Esophagus squamous epithelium (tissue), 5 donors: ENCODE results near the gene SLC39A7. TPM values are rescaled to one million over a fixed set of nuclear protein-coding genes. Genes with fewer than 3 reads are reported as not detected.

ENCODE experiments used
- DNase-seq: peaks from one replicate; lab custom pipeline; 2025; lab: John Stamatoyannopoulos, UW
- H3K27ac ChIP-seq, 4 donors: fragments of 200-600 bp; sonication (generic); one replicate each; pipeline ENCODE4 v1.5.1; 2016 to 2019; ENCODE audit warnings: mild to moderate bottlenecking in 1 of 4
- H3K27me3 ChIP-seq, 4 donors: fragments of 200-600 bp; sonication (generic); 1 replicate in 3 of 4; 2 replicates in 1 of 4; pipeline versions ENCODE4 v1.5.1 to v1.6.0; 2017 to 2021; ENCODE audit warnings: antibody characterized with exemption in 1 of 4
- H3K36me3 ChIP-seq, 3 donors: fragments of 200-600 bp; sonication (generic); one replicate each; pipeline ENCODE4 v1.5.1; 2016 to 2019
- H3K4me1 ChIP-seq, 3 donors: fragments of 200-600 bp; sonication (generic); one replicate each; pipeline ENCODE4 v1.5.1; 2017 to 2019
- H3K4me3 ChIP-seq, 4 donors: fragments of 200-600 bp; sonication (generic); 1 replicate in 3 of 4; 2 replicates in 1 of 4; pipeline ENCODE4 v1.5.1; 2016 to 2019; ENCODE audit warnings: mild to moderate bottlenecking in 2 of 4, moderate library complexity in 1 of 4
- H3K9me3 ChIP-seq, 3 donors: fragments of 200-600 bp; sonication (generic); one replicate each; pipeline ENCODE4 v1.5.1; 2016 to 2019
- CTCF ChIP-seq, 6 experiments: fragments of 450-650 bp in 4 of 6; fragments of 200-600 bp in 2 of 6; sonication (generic) in 2 of 6; IDR thresholded peaks; one replicate each; pipeline ENCODE4 v1.5.1; 2016 to 2019; ENCODE audit warnings: antibody characterized with exemption in 6 of 6, mild to moderate bottlenecking in 4 of 6, moderate library complexity in 4 of 6
- POLR2A ChIP-seq, 4 donors: fragments of 450-650 bp; IDR thresholded peaks; one replicate each; pipeline ENCODE4 v1.6.1; 2017; ENCODE audit warnings: antibody characterized with exemption in 4 of 4, mild to moderate bottlenecking in 4 of 4, moderate library complexity in 3 of 4
- WGBS, 2 donors: methylation state at CpG; one replicate each; pipeline ENCODE4 v1.1.5; 2018; 5-methylcytosine and 5-hydroxymethylcytosine counted together
- intact Hi-C: fragments of 100-400 bp; cut with DNase I; formaldehyde crosslinking; loops from one replicate; pipeline ENCODE4 v1.15.0; 2022
- total RNA-seq, 4 donors: library from RNA; depleted of rRNA; stranded (reverse); fragments of >200 nt; gene quantifications; one replicate each; pipeline ENCODE4 v1.1.0, GENCODE V29; 2016
- donor health status: DM: yes; HTN: yes; CAD: no.

Gene SLC39A7
- total RNA-seq, 4 donors from 2014 or later, result 43.1 to 72.4 (median 62.4) TPM

DNA sequence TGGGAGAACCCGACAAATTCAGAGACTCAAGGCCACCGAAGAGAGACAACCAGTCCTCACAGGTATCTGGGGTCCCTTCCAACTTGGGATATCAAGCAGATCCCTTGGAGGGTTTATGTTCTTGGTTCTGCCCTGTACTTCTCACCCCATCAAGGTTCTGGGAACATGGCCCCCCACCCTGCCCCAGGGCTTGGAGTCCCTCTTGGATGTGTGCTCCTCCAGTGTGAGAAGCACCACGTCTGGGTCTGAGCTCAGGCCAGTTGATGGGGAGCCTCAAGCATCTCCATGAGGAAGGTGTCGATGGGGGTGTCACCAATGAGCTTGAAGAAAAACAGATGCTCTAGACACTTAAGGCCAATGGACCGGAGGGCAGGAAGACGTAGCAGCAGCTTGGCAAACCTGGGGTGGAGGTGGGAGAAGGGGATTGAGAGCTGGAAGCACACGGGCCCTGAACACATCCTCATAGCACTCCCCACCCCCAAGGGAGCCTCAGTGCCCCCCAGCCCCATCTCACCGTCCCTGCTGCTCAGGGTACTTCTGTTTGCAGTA is 6.2 kb upstream of the SLC39A7 start:
- intact Hi-C loops, result no loop called here
- Histone ChIP-seq H3K27ac (no peak overlapping the region), H3K27me3 (peaks cover 0 to 34% (median 6%) of the 10 kb centered on the region in 4 donors), H3K4me1 (peaks cover 27 to 45% (median 32%) of the 10 kb centered on the region in 3 donors), H3K36me3 (peaks cover 6 to 48% (median 32%) of the 10 kb centered on the region in 3 donors), H3K4me3 (no peak overlapping the region), H3K9me3 (no peaks in the 10 kb centered on the region)
- WGBS, 2 donors, result 75 to 79% methylated on average over 6 of the region's 8 CpGs
- no peak for DNase-seq
- TF ChIP-seq CTCF (IDR thresholded peaks at IDR 0.05), result no peak
- no peak for TF ChIP-seq POLR2A (IDR thresholded peaks at IDR 0.05)

DNA sequence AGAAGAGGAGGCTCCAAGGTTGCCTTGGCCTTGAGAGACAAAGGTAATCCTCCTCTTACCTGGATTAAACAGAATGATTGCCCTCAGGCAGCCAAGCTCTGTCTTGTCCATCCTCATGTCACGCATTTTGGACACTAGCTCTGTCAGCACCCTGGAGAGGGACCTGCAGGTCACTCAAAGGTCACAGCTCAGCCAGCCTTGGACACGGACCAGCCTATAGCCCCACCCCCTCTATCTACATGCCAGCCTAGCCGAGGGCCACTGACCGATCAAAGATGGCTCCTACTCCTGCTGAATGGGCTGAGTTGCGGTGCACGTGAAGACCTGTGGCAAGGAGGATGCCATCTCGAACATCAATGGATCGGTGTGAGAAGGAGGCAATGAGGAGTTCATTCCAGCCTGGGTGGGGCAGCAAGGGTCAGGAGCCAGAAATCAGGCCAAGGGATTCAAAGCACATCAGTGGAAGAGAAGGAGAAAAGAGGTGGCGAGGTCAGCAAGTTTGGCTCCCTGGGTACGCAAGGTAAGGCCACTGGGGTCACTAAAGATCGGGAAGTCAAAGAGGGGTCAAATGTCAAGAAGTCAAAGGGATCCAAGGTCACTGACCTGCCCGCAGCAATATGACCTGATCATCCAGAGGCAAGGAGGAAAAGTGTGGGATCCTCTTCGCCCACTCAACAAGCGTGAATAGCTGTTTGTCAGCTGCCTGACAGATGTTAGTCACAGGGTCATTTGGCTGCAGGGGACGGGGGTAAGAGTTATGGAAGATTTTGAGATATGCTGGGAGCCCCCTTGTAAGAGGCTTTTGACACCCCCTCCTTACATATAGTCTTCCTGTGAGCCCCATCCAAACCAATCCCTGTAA is 5.1 kb upstream of the SLC39A7 start:
- Histone ChIP-seq H3K4me3 (no peak overlapping the region), H3K36me3 (peaks cover 6 to 48% (median 32%) of the 10 kb centered on the region in 3 donors), H3K9me3 (no peaks in the 10 kb centered on the region), H3K27ac (no peak overlapping the region), H3K4me1 (peaks cover 30 to 50% (median 32%) of the 10 kb centered on the region in 3 donors), H3K27me3 (peaks cover 0 to 26% (median 6%) of the 10 kb centered on the region in 4 donors)
- intact Hi-C loops, result no loop called here
- DNase-seq, result no peak
- no peak for TF ChIP-seq CTCF (IDR thresholded peaks at IDR 0.05)
- TF ChIP-seq POLR2A (IDR thresholded peaks at IDR 0.05), result no peak
- 84 to 87% methylated on average over 12 of the region's 15 CpGs for WGBS, 2 donors

DNA sequence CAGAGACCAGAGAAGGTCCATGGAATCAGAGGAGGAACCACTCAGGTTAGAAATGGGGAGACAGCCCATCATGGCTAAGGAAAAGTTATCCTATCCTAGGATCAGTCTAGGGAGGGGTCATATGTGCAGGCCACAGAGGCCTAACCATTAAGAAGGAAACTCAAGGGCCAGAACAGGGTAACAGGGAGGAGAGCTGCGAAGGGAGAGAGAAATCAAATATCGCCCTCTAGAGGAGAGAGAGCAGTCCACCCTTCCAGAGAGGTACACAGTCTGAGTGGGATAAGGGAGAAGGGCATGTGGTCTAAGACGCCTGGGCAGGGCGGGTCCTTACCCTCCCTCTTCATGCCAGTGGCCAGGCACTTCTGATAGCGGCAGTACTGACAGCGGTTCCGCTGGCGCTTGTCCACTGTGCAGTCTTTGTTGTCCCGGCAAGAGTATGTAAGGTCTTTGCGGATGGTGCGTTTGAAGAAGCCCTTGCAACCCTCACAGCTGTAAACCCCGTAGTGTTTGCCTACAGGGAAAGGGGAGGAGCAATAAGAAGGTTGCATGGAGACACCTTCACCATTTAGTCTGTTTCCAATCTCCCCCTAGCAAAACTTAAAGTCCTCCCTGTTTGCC is 3.1 kb upstream of the SLC39A7 start:
- intact Hi-C loops, result no loop called here
- WGBS, 2 donors, result 26 to 29% methylated on average over 9 to 12 of the region's 12 CpGs
- peak; percentile 27 to 69 (median 56) for TF ChIP-seq CTCF (IDR thresholded peaks at IDR 0.05)
- TF ChIP-seq POLR2A (IDR thresholded peaks at IDR 0.05), result no peak
- Histone ChIP-seq H3K27ac (peak overlapping the region in 2 of 4 donors; percentile 17 to 38), H3K9me3 (no peaks in the 10 kb centered on the region), H3K4me3 (no peak overlapping the region), H3K27me3 (peaks cover 0 to 6% (median 0%) of the 10 kb centered on the region in 4 donors), H3K4me1 (peaks cover 35 to 59% (median 37%) of the 10 kb centered on the region in 3 donors), H3K36me3 (peaks cover 11 to 54% (median 36%) of the 10 kb centered on the region in 3 donors)
- DNase-seq, result no peak

GRCh38 chr6:33198159-33198852 is 2.4 kb upstream of the SLC39A7 start:
- intact Hi-C loops, result no loop called here
- Histone ChIP-seq H3K9me3 (no peaks in the 10 kb centered on the region), H3K27ac (peak overlapping the region in 1 of 4 donors; percentile 17), H3K4me1 (peaks cover 28 to 59% (median 33%) of the 10 kb centered on the region in 3 donors), H3K4me3 (no peak overlapping the region), H3K27me3 (no peaks in the 10 kb centered on the region), H3K36me3 (peaks cover 17 to 62% (median 43%) of the 10 kb centered on the region in 3 donors)
- 63 to 73% methylated on average over 4 to 6 of the region's 6 CpGs for WGBS, 2 donors
- no peak for TF ChIP-seq CTCF (IDR thresholded peaks at IDR 0.05)
- no peak for TF ChIP-seq POLR2A (IDR thresholded peaks at IDR 0.05)
- no peak for DNase-seq
